ENCODE results near the gene UBE2Q1. TPM values are rescaled to one million over a fixed set of nuclear protein-coding genes. Genes with fewer than 3 reads are reported as not detected.
A peak's percentile ranks its signal among the peaks of the same experiment; 100 is the strongest.

Gene UBE2Q1
- total RNA-seq, 2 donors from 2014 or later = 45.8 to 57.9 TPM

- no peak for ATAC-seq
- intact Hi-C loops (cut with DNase I) = loop anchor here in 1 of 2 donors (10.0 kb wide), 1 partner anchor 305 kb away; no protein-coding TSS in a partner anchor
- DNase-seq = no peak
These were observed 20.9 kb upstream of the UBE2Q1 start for GRCh38 chr1:154579374-154579773.

- intact Hi-C loops (cut with DNase I) = loop anchor here in 1 of 2 donors (10.0 kb wide), 1 partner anchor 307 kb away; no protein-coding TSS in a partner anchor
- peak; percentile 44 for DNase-seq
- ATAC-seq = peak; percentile 49 to 61
These were observed 19.6 kb upstream of the UBE2Q1 start for GRCh38 chr1:154578058-154578418.

DNA sequence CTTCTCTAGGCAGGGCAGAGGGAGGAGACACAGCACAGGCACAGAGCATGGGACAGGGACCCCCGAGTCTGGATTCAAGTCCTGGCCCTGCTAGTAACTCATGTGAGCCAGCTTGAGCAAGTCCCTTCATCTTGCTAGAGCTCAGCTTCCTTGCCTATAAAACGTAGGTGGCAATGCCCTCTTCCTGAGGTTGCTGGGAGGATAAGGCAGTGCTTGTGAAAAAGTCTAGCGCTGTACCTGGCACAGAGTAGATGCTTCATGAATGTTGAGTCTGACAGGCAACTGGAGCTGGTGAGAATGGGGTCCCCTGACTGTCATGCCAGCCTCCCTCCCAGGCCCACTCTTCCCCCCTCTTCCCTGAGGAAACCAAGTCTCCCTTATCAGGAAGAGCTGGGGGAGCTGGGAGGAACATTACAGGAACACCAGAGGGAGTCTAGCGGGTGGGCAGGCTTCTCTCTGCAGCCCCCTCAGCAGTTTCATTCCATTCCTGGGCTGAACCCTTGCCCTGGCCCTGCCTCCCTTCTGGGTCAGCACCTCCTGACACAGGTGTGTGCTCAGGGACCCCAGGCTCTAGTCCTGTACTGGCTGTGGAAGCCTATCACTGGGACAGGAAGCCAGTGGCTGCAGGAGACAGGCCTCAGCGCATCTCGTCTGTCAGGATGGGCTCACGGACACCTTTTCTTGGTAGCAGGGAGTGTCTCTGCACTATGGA is 19.0 kb upstream of the UBE2Q1 start:
- DNase-seq (no peak), ATAC-seq (no peak)
- intact Hi-C loops (cut with DNase I) = loop anchor here in 1 of 2 donors (10.0 kb wide), 1 partner anchor 307 kb away; no protein-coding TSS in a partner anchor

DNA sequence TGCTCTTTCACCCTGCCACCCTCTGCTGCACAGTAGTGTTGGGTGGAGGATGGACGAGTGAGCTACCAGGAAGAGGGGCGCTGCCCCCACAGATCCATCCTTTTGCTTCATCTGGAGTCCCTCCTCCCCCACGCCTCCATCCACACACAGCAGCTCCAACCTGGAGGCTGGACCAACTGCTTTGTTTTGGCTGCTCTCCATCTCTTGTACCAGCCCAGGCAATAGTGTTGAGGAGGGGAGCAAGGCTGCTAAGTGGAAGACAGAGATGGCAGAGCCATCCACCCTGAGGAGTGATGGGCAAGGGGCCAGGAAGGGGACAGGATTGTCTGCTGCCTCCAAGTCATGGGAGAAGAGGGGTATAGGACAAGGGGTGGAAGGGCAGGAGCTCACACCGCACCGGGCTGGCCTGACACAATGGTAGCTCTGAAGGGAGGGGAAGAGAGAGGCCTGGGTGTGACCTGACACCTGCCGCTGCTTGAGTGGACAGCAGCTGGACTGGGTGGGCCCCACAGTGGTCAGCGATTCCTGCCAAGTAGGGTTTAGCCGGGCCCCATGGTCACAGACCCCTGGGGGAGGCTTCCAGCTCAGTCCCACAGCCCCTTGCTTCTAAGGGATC is 17.6 kb upstream of the UBE2Q1 start:
- intact Hi-C loops (cut with DNase I) = loop anchor here in 1 of 2 donors (10.0 kb wide), 1 partner anchor 309 kb away; no protein-coding TSS in a partner anchor
- DNase-seq = no peak
- no peak for ATAC-seq

- ATAC-seq (no peak), DNase-seq (no peak)
- intact Hi-C loops (cut with DNase I) = loop anchor here in 1 of 2 donors (10.0 kb wide), 1 partner anchor 309 kb away; no protein-coding TSS in a partner anchor
These were observed 16.9 kb upstream of the UBE2Q1 start for GRCh38 chr1:154575147-154575927.

GRCh38 chr1:154574716-154575115 is 16.3 kb upstream of the UBE2Q1 start:
- ATAC-seq (no peak), DNase-seq (no peak)
- intact Hi-C loops (cut with DNase I) = loop anchor here in 1 of 2 donors (10.0 kb wide), 1 partner anchor 310 kb away; no protein-coding TSS in a partner anchor

GRCh38 chr1:154573168-154573510 is 14.7 kb upstream of the UBE2Q1 start:
- no peak for DNase-seq
- intact Hi-C loops (cut with DNase I) = loop anchor here in 1 of 2 donors (10.0 kb wide), 1 partner anchor 312 kb away; no protein-coding TSS in a partner anchor
- ATAC-seq = no peak

- DNase-seq (no peak), ATAC-seq (no peak)
- intact Hi-C loops (cut with DNase I) = loop anchor here in 1 of 2 donors (10.0 kb wide), 1 partner anchor 312 kb away; no protein-coding TSS in a partner anchor
These were observed 14.2 kb upstream of the UBE2Q1 start for GRCh38 chr1:154572468-154573167.

DNA sequence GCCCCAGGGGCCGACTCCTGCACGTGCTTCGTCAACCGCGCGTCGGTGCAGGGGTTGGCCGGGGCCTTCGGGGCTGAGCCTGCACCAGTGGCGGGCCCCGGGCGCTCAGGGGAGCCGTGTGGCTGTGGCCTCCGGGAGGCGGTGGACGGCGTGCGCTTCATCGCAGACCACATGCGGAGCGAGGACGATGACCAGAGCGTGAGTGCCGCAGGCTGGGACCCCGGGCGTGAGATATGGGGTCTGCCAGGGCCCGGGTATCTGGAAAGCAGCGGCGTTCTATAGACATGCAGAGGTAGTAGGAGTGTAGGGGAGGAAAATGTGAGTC is 13.5 kb upstream of the UBE2Q1 start:
- ATAC-seq = no peak
- intact Hi-C loops (cut with DNase I) = loop anchor here in 1 of 2 donors (10.0 kb wide), 1 partner anchor 313 kb away; no protein-coding TSS in a partner anchor
- DNase-seq = no peak

GRCh38 chr1:154571244-154571963 is 12.9 kb upstream of the UBE2Q1 start:
- intact Hi-C loops (cut with DNase I) = loop anchor here in 1 of 2 donors (10.0 kb wide), 1 partner anchor 313 kb away; no protein-coding TSS in a partner anchor
- ATAC-seq (no peak), DNase-seq (no peak)

DNA sequence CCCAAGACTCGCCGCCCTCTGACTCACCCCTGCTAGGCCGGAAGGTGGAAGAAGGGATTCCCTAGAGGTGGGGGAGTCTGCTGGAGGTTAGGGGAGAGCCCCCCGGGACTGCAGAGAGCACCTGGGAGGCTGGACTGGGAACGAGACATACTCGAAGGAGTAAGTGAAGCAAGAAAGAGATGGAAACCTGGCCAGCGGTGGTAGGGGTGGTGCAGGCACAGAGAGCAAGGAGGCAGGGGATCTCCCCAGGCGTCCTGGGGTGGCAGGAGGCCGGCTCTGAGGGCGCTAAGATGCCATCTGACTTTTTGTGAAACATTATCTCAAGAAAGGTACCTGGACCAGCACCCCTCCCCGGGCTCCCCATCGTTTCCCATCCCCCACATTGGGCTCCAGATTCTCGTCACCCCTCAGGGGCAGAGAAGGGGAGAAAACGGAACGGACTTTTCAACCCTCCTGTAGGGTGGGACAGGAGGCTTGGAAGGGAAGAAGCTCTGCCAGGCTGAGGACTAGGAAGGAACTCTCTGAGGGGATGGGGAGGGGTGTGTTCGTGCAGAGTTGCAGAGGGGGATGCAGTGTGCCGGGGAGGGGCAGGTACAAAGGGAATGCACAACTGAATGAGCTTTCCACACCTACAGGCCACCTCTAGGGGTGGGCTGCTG is 9.8 kb upstream of the UBE2Q1 start:
- DNase-seq (no peak), ATAC-seq (peak in 1 of 2 donors; percentile 6)
- intact Hi-C loops (cut with DNase I) = loop anchor here (10.0 kb wide), 2 partner anchors 187 to 197 kb away; no protein-coding TSS in a partner anchor

- ATAC-seq (peak; percentile 97 to 99), DNase-seq (peak; percentile 73)
- intact Hi-C loops (cut with DNase I) = loop anchor here (10.0 kb wide), 2 partner anchors 187 to 197 kb away; no protein-coding TSS in a partner anchor
These were observed 9.1 kb upstream of the UBE2Q1 start, which contains the start of gene CHRNB2 for GRCh38 chr1:154567386-154568156. TSS of gene CHRNB2 (plus strand) at chr1:154567778. CDS start at chr1:154568045, 267 bp downstream.

DNA sequence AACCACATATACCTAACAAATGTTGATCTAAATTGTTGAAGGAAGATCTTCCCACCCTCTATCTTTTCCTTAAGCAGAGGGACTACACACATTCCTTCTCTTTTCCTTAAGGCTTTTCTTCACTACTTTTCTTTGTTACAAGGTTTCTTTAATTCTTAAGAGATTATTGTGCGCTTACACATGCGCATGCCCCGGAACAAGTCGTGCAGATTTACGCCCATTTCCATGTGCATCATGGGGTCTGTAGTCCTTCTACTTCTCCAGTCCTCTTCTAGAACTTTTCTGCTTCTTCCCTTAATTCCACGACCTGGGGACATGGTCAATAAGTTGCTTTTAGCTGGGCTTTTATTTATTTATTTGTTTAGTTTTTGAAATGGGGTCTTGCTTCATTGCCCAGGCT is 7.4 kb upstream of the UBE2Q1 start:
- DNase-seq (no peak), ATAC-seq (no peak)
- intact Hi-C loops (cut with DNase I) = loop anchor here (10.0 kb wide), 2 partner anchors 189 to 199 kb away; no protein-coding TSS in a partner anchor

GRCh38 chr1:154559466-154560044 is 1.1 kb upstream of the UBE2Q1 start:
- peak; percentile 67 to 78 for ATAC-seq
- intact Hi-C loops (cut with DNase I) = loop anchor here (5.0 to 10.0 kb wide), 3 partner anchors 195 to 318 kb away; no protein-coding TSS in a partner anchor
- peak; percentile 89 for DNase-seq

GRCh38 chr1:154558720-154559465 is 431 bp upstream of the UBE2Q1 start:
- DNase-seq (peak; percentile 99), ATAC-seq (peak; percentile 97 to 98)
- intact Hi-C loops (cut with DNase I) = no loop called here
